HG02943 (cell line): ENCODE measurements around the gene OR5L2.
"Not testable (repeated sequence)": the region's sequence is repeated elsewhere in the genome, so short reads cannot be mapped to it uniquely, and the experiment has no call there.

Experiments
- ATAC-seq: cut with Tn5 transposase; IDR thresholded peaks from one replicate; pipeline ENCODE4 v1.9.1; 2021; ENCODE audit warnings: mild to moderate bottlenecking, low read depth, moderate library complexity; ENCODE audit not compliant: unreplicated experiment

OR5L2 gene

DNA sequence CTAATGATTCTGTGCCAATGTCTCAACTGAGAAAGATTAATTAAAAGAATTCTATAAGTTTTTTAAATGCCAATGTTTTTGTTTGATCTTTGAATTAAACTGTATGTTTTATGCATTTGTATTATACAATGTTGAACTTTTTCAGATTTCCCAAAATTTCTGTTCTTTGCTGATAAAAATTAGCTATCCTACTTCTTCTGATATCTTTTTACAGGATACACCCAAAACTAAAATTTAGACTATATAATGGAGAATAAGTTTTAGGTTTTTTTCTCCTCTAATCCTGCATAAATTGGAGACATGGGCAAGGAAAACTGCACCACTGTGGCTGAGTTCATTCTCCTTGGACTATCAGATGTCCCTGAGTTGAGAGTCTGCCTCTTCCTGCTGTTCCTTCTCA, at the start of gene OR5L2:
Gene OR5L2 (plus strand): TSS at position 301 of the 400 bp plus-strand sequence. CDS start 0 bp downstream, at position 301.
- no peak for ATAC-seq

DNA sequence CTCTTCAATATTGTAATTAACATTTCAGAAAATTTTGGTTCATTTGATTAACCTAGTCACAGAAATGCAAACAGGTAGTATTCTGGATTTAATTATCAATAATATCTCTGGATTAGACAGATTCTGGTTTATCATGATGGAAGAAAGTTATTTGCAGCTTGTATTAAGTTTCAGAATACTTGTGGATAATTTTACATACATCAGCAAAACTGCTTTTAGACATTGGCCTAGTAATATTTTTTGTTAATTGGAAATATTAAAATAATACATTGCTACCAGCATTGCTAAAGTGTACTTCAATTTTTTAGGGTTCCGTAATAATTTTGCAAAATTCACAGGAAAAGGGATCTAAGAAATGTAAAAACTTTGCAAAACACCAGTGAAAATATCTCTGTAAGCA, 35.4 kb upstream of the OR5L2 start:
- ATAC-seq = no peak

DNA sequence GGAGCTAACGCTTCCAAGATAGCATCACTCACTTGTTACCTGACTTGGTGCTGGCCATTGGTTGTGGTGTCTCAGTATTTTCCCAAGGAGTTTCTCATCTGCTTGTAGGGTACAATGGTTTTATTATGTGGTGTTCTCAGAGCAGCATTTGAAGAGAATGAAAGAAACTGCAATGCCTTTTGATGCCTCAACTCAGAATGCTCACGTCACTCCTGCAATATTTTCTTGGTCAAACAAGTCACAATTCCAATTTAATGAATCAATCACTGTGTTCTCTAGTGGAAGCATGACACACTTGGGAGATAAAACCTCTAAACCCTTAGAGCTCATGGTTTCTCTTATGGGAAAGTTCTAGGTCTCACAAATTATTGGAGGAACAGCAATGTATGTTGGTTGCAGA, 33.7 kb upstream of the OR5L2 start:
- no peak for ATAC-seq

DNA sequence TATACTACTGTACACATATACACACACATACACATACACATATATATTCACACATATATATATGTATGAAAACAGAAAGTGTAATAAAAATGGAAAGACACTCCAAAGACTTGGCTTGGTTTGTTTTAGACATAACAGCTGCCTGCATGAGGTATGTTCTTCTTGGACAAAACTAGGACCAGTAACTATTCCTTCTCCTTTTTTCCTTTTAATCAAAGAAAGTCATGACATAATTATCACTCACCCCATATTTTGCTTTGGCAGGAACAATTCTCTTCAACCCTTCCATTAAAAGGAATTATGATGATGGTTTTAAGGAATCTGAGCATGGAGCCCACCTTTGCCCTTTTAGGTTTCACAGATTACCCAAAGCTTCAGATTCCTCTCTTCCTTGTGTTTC, 31.8 kb upstream of the OR5L2 start, which contains the start of gene OR5D14:
Gene OR5D14 (plus strand): TSS at position 301 of the 400 bp plus-strand sequence. CDS start 0 bp downstream, at position 301.
- no peak for ATAC-seq

DNA sequence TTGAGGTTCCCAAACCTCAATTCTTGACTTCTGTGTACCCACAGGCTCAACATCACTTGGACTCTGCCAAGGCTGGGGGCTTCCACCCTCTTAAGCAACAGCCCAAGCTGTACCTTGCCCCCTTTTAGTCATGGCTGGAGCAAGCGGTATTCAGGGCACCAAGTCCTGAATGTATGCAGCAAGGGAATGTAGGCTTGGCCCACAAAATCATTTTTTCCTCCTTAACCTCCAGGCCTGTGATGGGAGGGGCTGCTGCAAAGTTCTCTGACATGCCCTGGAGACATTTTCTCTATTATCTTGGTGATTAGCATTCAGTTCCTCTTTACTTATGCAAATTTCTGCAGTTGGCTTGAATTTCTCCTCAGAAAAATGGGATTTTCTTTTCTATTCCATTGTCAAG, 20.8 kb upstream of the OR5L2 start:
- ATAC-seq = no peak

DNA sequence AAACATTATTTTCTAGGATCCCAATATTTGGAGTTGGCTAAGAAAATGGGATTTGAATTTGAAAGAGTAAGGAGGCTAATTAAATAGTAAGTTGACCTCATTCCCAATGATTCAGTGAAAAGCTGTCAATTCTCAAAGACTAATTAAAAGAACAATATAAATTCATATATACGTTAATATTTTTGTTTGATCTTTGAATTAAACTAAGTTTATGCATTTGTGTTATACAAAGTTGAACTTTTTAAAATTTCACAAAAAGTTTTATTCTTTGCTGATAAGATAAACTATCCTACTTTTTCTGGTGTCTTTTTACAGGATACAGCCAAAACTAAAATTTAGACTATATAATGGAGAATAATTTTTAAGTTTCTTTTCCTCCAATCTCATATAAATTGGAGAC, 16.0 kb upstream of the OR5L2 start, which contains the start of gene OR5L1:
Gene OR5L1 (plus strand): TSS at position 301 of the 400 bp plus-strand sequence. CDS start 100 bp downstream, outside the sequence.
- no peak for ATAC-seq

DNA sequence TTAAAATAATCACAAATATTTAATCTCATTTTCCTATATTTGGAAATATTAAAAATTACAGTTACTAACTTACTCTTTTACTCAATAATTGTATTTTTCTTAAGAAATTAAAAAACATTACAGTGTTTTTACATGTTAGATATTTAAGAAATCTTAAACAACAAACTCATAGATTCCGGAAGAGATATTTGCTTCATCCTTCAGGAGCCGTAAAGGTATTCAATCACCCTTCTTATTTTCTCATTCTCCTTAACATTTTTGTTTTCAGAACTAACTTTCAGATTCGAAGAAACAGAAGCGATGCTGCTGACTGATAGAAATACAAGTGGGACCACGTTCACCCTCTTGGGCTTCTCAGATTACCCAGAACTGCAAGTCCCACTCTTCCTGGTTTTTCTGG, 7.7 kb upstream of the OR5L2 start, which contains the start of gene OR5D18:
Gene OR5D18 (plus strand): TSS at position 301 of the 400 bp plus-strand sequence. CDS start 0 bp downstream, at position 301.
- no peak for ATAC-seq

DNA sequence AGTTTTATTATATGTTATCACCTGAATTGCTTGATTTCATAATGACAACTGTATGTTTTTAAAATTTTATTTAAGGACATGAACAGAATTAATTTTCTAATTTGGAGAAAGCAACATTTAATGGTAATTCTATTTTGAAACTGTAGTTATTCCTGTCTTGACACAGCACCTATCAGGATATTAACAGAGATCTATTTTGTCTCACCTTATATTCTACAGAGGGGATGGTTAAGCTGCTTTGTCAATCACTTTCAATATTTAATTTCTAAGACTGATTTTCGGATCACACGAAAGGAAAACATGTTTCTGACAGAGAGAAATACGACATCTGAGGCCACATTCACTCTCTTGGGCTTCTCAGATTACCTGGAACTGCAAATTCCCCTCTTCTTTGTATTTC, 11.4 kb downstream of the OR5L2 start, which contains the start of gene OR5D16:
Gene OR5D16 (plus strand): TSS at position 301 of the 400 bp plus-strand sequence. CDS start 0 bp downstream, at position 301.
- ATAC-seq = no peak

DNA sequence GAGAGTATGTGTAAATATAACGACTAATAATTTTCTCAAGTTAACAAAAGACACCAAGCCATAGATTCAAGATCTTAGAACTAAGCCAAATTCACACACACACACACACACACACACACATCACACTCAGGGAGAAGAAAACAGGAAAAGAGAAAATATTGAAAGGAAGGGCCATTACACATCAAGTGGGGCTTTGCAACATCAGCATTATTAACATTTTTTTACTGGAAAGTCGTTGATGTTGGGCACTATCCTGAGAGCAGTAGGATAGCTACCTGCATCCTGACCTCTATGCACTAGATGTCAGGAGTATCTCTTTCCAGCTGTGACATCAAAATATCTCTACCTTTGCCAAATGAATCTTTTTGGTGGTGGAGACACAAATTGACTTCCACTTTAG, 20.4 kb downstream of the OR5L2 start:
- ATAC-seq = no peak

DNA sequence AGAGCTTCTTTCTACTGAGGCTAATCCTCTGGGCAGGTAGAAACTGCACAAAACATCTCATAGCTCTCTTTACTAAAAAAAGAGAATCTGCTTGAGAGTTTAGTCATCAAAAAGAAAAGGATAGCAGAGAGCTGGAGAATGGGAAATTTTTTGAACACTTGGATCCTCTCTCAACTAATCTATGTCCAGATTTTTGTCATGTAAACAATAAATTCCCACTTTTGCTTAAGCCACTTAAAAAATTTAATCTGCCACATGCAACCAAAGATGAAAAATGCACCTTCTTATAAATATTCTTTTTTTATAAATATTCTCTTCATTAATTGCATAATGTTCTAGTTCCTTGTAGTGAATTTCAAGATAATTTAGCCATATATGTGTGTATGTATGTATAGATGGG, 22.0 kb downstream of the OR5L2 start:
- ATAC-seq = no peak

DNA sequence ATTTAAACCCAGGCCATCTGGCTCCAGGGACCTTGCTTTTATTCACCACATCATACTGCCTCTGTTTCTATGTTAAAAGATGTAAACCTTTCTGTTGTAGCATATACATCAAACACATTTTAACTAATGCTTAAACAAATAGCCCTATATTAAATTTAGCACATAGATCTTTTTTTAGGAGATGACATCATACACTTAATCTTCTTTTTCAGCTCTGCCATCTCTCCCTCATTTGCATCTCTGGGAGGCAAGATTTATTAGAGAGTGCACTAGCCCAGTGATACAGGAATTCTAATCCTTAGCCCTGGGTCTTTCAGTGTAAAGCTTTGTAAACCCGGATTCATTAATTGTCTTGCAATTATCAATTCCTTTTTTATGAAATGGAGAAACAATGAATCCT, 25.1 kb downstream of the OR5L2 start:
- ATAC-seq = no peak

DNA sequence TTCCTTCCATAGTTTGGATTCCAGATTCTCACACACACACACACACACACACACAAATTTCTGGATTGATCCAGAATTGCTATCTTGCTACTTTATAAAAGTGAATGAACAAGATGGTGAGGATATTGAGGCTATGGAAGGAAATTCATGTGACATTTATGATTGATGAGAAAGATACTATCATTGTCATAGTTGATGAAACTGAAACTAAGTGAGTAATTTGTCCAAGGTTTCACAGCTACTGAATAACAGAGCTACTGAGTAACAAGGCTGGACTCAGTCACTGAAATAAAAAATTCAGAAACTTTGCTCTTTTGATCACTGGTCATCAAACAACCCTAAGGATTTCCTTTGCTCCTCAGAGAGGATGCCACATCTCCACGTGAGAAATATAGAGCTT, 27.7 kb downstream of the OR5L2 start:
- no peak for ATAC-seq

DNA sequence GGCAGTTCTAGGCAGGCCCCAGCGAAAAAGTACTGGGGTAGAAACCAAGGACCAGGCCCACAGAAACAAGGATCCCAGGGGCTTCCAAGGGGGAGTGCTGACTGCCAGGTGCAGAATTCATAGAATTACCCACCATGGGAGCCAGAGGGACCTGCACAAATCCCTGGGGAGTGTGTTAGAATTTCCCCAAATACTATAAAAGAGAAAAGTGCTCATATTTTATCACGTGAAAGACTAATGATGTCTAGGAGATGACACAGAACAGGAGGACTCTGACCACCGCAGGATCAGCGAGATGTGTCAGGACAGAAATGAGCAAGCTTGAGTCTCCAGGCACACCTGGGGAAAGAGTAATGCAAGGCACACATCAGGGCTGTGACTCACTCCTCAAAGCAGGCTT, 40.3 kb downstream of the OR5L2 start:
- not testable (repeated sequence) for ATAC-seq

DNA sequence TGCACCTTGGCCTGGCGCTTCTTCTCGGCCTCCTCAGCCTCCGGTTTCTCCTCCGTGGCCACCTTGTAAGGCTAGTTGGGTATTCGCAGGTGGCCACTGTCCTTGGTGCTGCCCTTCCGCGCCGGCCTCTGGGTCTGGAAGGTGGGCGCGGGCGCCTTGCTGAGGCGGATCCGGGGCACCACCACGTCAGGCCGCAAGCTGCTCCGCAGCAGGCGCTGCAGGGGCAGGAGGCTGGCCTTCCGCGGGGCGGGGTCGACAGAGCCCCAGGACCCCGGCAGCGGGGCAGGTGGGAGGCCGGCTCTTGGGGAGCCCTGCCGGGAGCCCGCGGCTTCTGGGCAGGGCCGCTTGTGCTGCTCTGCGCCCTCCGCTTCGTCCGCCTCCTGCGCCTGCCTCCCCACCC, 45.7 kb downstream of the OR5L2 start:
- not testable (repeated sequence) for ATAC-seq

DNA sequence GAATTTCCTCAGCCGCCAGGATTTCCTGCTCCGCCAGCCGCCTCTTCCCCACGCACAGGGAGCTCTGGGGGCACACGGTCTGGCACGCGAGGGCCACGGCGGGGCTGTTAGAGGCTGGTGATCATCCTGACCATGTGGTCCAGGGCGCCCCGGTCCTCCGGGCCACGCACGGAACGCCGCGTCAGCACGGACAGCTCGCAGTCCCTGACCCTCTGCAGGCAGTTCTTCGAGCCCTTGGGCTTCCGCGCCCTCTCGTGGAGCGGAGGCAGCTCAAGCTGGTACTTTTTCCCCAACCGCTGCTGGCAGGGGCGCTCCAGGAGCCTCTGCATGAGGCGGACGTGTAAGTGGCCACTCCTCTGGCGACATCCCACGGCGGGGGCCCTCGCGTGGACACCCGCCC, 46.1 kb downstream of the OR5L2 start:
- ATAC-seq = not testable (repeated sequence)
